Endometrium (tissue), 2 donors: ENCODE results near the gene DDIT3.
"Not testable (repeated sequence)": the region's sequence is repeated elsewhere in the genome, so short reads cannot be mapped to it uniquely, and the experiment has no call there.

ENCODE experiments used
- FAIRE-seq: peaks from 2 replicates; lab custom pipeline; 2012; peaks lifted over from hg19 to GRCh38; lab: Jason Lieb, UNC
- donor health status: control.
- donor health status: control.

Gene DDIT3

GRCh38 chr12:57520053-57520818 is at the start of gene DDIT3:
TSS of gene DDIT3 (minus strand) at chr12:57520514. CDS start at chr12:57517406, 3,108 bp downstream.
- FAIRE-seq: peak; percentile 79

GRCh38 chr12:57569858-57570257 is 49.5 kb upstream of the DDIT3 start:
- no peak for FAIRE-seq

GRCh38 chr12:57568838-57569237 is 48.5 kb upstream of the DDIT3 start:
- FAIRE-seq: no peak

GRCh38 chr12:57564178-57564740 is 43.9 kb upstream of the DDIT3 start:
- FAIRE-seq: no peak

GRCh38 chr12:57563358-57563757 is 43.0 kb upstream of the DDIT3 start:
- no peak for FAIRE-seq

- FAIRE-seq: not testable (repeated sequence)
Observed at GRCh38 chr12:57561117-57561516, 40.8 kb upstream of the DDIT3 start.

- FAIRE-seq: no peak
Observed at GRCh38 chr12:57560516-57560915, 40.2 kb upstream of the DDIT3 start.

GRCh38 chr12:57558864-57559263 is 38.5 kb upstream of the DDIT3 start:
- no peak for FAIRE-seq

GRCh38 chr12:57554897-57555296 is 34.6 kb upstream of the DDIT3 start:
- no peak for FAIRE-seq

GRCh38 chr12:57554453-57554852 is 34.1 kb upstream of the DDIT3 start:
- FAIRE-seq: no peak

- no peak for FAIRE-seq
Observed at GRCh38 chr12:57553343-57554202, 33.3 kb upstream of the DDIT3 start.

- FAIRE-seq: no peak
Observed at GRCh38 chr12:57552835-57553313, 32.6 kb upstream of the DDIT3 start.

- FAIRE-seq: no peak
Observed at GRCh38 chr12:57552306-57552651, 32.0 kb upstream of the DDIT3 start.

GRCh38 chr12:57551637-57552305 is 31.5 kb upstream of the DDIT3 start:
- FAIRE-seq: no peak

GRCh38 chr12:57550641-57551549 is 30.6 kb upstream of the DDIT3 start:
- FAIRE-seq: no peak

GRCh38 chr12:57549909-57550640 is 29.8 kb upstream of the DDIT3 start, which contains the start of gene KIF5A:
TSS of gene KIF5A (plus strand) at chr12:57550044. CDS start at chr12:57550272, 228 bp downstream.
- FAIRE-seq: no peak

GRCh38 chr12:57549203-57549908 is 29.0 kb upstream of the DDIT3 start:
- no peak for FAIRE-seq

- no peak for FAIRE-seq
Observed at GRCh38 chr12:57548488-57548887, 28.2 kb upstream of the DDIT3 start.

- no peak for FAIRE-seq
Observed at GRCh38 chr12:57548013-57548315, 27.6 kb upstream of the DDIT3 start.
